Lower leg skin (tissue), 3 donors: ENCODE measurements around the gene ZNF106.

Experiments
- POLR2A ChIP-seq, 2 donors: fragments of 450-650 bp; IDR thresholded peaks; one replicate each; pipeline ENCODE4 v1.6.1; 2016 to 2017; ENCODE audit warnings: antibody characterized with exemption in 2 of 2, mild to moderate bottlenecking in 1 of 2, moderate library complexity in 1 of 2
- TF ChIP-seq, protein P1 (sequence below), 3 donors: fragments of 450-650 bp; IDR thresholded peaks; one replicate each; pipeline ENCODE4 v1.5.1; 2016; ENCODE audit warnings: antibody characterized with exemption in 3 of 3, mild to moderate bottlenecking in 3 of 3, moderate library complexity in 2 of 3

DNA sequence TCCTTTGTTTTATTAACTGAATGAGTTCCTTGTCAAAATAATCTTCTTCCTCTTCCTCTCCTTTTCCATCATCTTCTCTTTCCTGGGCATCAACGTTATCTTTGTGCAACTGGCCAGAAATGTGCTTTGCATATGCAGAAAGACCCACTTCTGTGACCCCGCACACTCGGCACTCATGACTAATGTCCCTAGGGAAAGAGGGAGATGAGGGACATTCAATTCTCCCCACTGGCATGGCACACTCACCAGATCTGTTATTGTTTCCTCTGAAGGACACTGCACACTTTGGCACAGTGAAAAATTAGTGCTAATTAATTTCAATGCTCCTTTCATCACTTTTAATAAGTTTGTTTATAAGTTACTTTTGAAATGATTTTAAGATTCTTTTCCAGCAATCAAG is 34.0 kb downstream of the ZNF106 start:
- TF ChIP-seq, protein P1, sequence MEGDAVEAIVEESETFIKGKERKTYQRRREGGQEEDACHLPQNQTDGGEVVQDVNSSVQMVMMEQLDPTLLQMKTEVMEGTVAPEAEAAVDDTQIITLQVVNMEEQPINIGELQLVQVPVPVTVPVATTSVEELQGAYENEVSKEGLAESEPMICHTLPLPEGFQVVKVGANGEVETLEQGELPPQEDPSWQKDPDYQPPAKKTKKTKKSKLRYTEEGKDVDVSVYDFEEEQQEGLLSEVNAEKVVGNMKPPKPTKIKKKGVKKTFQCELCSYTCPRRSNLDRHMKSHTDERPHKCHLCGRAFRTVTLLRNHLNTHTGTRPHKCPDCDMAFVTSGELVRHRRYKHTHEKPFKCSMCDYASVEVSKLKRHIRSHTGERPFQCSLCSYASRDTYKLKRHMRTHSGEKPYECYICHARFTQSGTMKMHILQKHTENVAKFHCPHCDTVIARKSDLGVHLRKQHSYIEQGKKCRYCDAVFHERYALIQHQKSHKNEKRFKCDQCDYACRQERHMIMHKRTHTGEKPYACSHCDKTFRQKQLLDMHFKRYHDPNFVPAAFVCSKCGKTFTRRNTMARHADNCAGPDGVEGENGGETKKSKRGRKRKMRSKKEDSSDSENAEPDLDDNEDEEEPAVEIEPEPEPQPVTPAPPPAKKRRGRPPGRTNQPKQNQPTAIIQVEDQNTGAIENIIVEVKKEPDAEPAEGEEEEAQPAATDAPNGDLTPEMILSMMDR (IDR thresholded peaks at IDR 0.05), result no peak
- no peak for TF ChIP-seq POLR2A (IDR thresholded peaks at IDR 0.05)
